IMR-90 (cell line): Measurements from ENCODE around the gene RAPGEF3.

Experiments used
- BHLHE40 ChIP-seq: fragments of 150-350 bp; IDR thresholded peaks from 2 replicates; pipeline ENCODE4 v1.6.1; 2016; ENCODE audit warnings: mild to moderate bottlenecking, low read depth, low read length
- POLR2A ChIP-seq: IDR thresholded peaks from 2 replicates; pipeline ENCODE4 v1.6.1; 2012; ENCODE audit warnings: mild to moderate bottlenecking, low read depth, low read length
- RAD21 ChIP-seq: IDR thresholded peaks from 2 replicates; pipeline ENCODE4 v1.6.1; 2012; ENCODE audit warnings: low read length, improper control_type of control experiment
- RCOR1 ChIP-seq: IDR thresholded peaks from 2 replicates; pipeline ENCODE4 v1.6.1; 2012; ENCODE audit warnings: mild to moderate bottlenecking, low read length, improper control_type of control experiment; ENCODE audit not compliant: insufficient replicate concordance
- TF ChIP-seq, protein P1 (sequence below): conservative IDR thresholded peaks from 2 replicates; pipeline ENCODE4 v1.5.1; 2012; ENCODE audit warnings: mild to moderate bottlenecking, low read depth, low read length, improper control_type of control experiment
- TF ChIP-seq, protein P2 (sequence below): fragments of 150-350 bp; IDR thresholded peaks from 2 replicates; pipeline ENCODE4 v1.6.1; 2016; ENCODE audit warnings: low read depth, mild to moderate bottlenecking, low read length, moderate library complexity, borderline replicate concordance

DNA sequence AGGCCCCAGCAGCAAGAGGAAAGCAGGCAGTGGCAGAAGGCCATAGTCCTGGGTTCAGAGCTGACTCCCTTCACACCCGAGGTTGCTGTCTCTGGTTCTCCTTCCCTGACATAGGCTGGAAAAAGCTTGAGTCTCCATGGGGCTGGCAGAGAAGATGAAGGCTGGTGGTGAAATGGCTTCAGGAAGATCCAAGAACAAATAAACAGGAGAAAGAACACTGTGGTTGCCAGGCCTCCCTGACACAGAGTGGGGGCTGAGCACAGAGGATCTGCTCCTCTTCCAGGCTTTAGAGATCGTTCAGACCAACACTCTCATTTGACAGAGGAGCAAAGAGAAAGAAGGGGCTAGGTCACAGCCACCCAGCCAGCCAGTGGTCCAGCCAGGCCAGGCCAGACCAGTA is 46.7 kb upstream of the RAPGEF3 start:
- TF ChIP-seq, protein P1, sequence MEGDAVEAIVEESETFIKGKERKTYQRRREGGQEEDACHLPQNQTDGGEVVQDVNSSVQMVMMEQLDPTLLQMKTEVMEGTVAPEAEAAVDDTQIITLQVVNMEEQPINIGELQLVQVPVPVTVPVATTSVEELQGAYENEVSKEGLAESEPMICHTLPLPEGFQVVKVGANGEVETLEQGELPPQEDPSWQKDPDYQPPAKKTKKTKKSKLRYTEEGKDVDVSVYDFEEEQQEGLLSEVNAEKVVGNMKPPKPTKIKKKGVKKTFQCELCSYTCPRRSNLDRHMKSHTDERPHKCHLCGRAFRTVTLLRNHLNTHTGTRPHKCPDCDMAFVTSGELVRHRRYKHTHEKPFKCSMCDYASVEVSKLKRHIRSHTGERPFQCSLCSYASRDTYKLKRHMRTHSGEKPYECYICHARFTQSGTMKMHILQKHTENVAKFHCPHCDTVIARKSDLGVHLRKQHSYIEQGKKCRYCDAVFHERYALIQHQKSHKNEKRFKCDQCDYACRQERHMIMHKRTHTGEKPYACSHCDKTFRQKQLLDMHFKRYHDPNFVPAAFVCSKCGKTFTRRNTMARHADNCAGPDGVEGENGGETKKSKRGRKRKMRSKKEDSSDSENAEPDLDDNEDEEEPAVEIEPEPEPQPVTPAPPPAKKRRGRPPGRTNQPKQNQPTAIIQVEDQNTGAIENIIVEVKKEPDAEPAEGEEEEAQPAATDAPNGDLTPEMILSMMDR: no peak
- TF ChIP-seq BHLHE40: no peak
- TF ChIP-seq RAD21: no peak
- TF ChIP-seq, protein P2, sequence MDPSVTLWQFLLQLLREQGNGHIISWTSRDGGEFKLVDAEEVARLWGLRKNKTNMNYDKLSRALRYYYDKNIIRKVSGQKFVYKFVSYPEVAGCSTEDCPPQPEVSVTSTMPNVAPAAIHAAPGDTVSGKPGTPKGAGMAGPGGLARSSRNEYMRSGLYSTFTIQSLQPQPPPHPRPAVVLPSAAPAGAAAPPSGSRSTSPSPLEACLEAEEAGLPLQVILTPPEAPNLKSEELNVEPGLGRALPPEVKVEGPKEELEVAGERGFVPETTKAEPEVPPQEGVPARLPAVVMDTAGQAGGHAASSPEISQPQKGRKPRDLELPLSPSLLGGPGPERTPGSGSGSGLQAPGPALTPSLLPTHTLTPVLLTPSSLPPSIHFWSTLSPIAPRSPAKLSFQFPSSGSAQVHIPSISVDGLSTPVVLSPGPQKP: no peak
- no peak for TF ChIP-seq RCOR1
- no peak for TF ChIP-seq POLR2A
